Liver (tissue), 9 donors: ENCODE measurements around the gene UCHL3. TPM values are rescaled to one million over a fixed set of nuclear protein-coding genes. Genes with fewer than 3 reads are reported as not detected.

Experiments used
- DNase-seq: peaks from one replicate; pipeline ENCODE4 v3.0.0-alpha.2; 2017; ENCODE audit warnings: low spot score
- H3K27ac ChIP-seq, 2 donors: one replicate each; pipeline ENCODE4 v1.7.0; 2013; ENCODE audit warnings: inconsistent platforms in 2 of 2, low read length in 2 of 2, control low read depth in 1 of 2, low read depth in 1 of 2, mild to moderate bottlenecking in 1 of 2
- H3K27me3 ChIP-seq, 4 donors: one replicate each; pipeline versions ENCODE4 v1.6.1 to v1.7.0; 2013; ENCODE audit warnings: low read length in 3 of 4, inconsistent platforms in 1 of 4, mild to moderate bottlenecking in 1 of 4, moderate library complexity in 1 of 4; ENCODE audit not compliant: control insufficient read depth in 4 of 4, insufficient read depth in 4 of 4
- H3K36me3 ChIP-seq, 4 donors: one replicate each; pipeline versions ENCODE4 v1.6.1 to v1.7.0; 2013; ENCODE audit warnings: low read length in 3 of 4, mild to moderate bottlenecking in 3 of 4, low read depth in 1 of 4, moderate library complexity in 1 of 4; ENCODE audit not compliant: control insufficient read depth in 4 of 4, insufficient read depth in 3 of 4
- H3K4me1 ChIP-seq, 4 donors: one replicate each; pipeline versions ENCODE4 v1.6.1 to v1.7.0; 2013; ENCODE audit warnings: low read length in 3 of 4, mild to moderate bottlenecking in 3 of 4, moderate library complexity in 1 of 4; ENCODE audit not compliant: control insufficient read depth in 4 of 4, insufficient read depth in 4 of 4
- H3K4me3 ChIP-seq, 3 donors: one replicate each; pipeline versions ENCODE4 v1.6.1 to v1.7.0; 2013; ENCODE audit warnings: low read length in 3 of 3, control low read depth in 1 of 3, low read depth in 1 of 3, mild to moderate bottlenecking in 1 of 3
- H3K9ac ChIP-seq, 2 donors: one replicate each; pipeline ENCODE4 v1.7.0; 2013; ENCODE audit warnings: low read length in 2 of 2, mild to moderate bottlenecking in 2 of 2, moderate library complexity in 2 of 2, control low read depth in 1 of 2, low read depth in 1 of 2
- H3K9me3 ChIP-seq, 4 donors: one replicate each; pipeline versions ENCODE4 v1.6.1 to v1.7.0; 2013; ENCODE audit warnings: low read length in 3 of 4; ENCODE audit not compliant: control insufficient read depth in 4 of 4
- ATF3 ChIP-seq: IDR thresholded peaks from 2 replicates; pipeline ENCODE4 v1.6.1; 2016; ENCODE audit warnings: antibody characterized with exemption
- CTCF ChIP-seq: fragments of 150-350 bp; IDR thresholded peaks from 2 replicates; pipeline ENCODE4 v1.5.1; 2017; ENCODE audit warnings: improper control_type of control experiment, low read depth, low read length; ENCODE audit not compliant: missing input control
- EGR1 ChIP-seq, 2 donors: IDR thresholded peaks; 2 replicates each; pipeline ENCODE4 v1.6.1; 2016 to 2018; ENCODE audit warnings: antibody characterized with exemption in 2 of 2, low read depth in 2 of 2
- FOXA1 ChIP-seq: IDR thresholded peaks from 2 replicates; pipeline ENCODE4 v1.6.1; 2016; ENCODE audit warnings: antibody characterized with exemption
- FOXA2 ChIP-seq: IDR thresholded peaks from 2 replicates; pipeline ENCODE4 v1.6.1; 2016; ENCODE audit warnings: antibody characterized with exemption
- GABPA ChIP-seq, 2 donors: IDR thresholded peaks in 1 of 2; conservative IDR thresholded peaks in 1 of 2; 2 replicates each; pipeline ENCODE4 v1.6.1; 2016; ENCODE audit warnings: antibody characterized with exemption in 2 of 2, mild to moderate bottlenecking in 1 of 2, moderate library complexity in 1 of 2
- HNF4A ChIP-seq, 2 donors: conservative IDR thresholded peaks; 2 replicates each; pipeline ENCODE4 v1.6.1; 2016; ENCODE audit warnings: antibody characterized with exemption in 2 of 2, mild to moderate bottlenecking in 2 of 2
- HNF4G ChIP-seq: IDR thresholded peaks from 2 replicates; pipeline ENCODE4 v1.6.1; 2016; ENCODE audit warnings: antibody characterized with exemption
- JUND ChIP-seq, 2 donors: IDR thresholded peaks; 2 replicates each; pipeline ENCODE4 v1.6.1; 2016; ENCODE audit warnings: antibody characterized with exemption in 2 of 2
- MAX ChIP-seq: IDR thresholded peaks from 2 replicates; pipeline ENCODE4 v1.6.1; 2016; ENCODE audit warnings: antibody characterized with exemption
- NR2F2 ChIP-seq: IDR thresholded peaks from 2 replicates; pipeline ENCODE4 v1.6.1; 2016; ENCODE audit warnings: antibody characterized with exemption
- RAD21 ChIP-seq, 2 donors: IDR thresholded peaks; 2 replicates each; pipeline ENCODE4 v1.6.1; 2016; ENCODE audit warnings: antibody characterized with exemption in 2 of 2, mild to moderate bottlenecking in 2 of 2
- REST ChIP-seq: IDR thresholded peaks from 2 replicates; pipeline ENCODE4 v1.6.1; 2016; ENCODE audit warnings: antibody characterized with exemption, mild to moderate bottlenecking
- RXRA ChIP-seq, 2 donors: IDR thresholded peaks; 2 replicates each; pipeline ENCODE4 v1.6.1; 2017 to 2018; ENCODE audit warnings: antibody characterized with exemption in 2 of 2, mild to moderate bottlenecking in 1 of 2
- SP1 ChIP-seq: IDR thresholded peaks from 2 replicates; pipeline ENCODE4 v1.6.1; 2018; ENCODE audit warnings: antibody characterized with exemption, mild to moderate bottlenecking
- TAF1 ChIP-seq: conservative IDR thresholded peaks from 2 replicates; pipeline ENCODE4 v1.6.1; 2016; ENCODE audit warnings: antibody characterized with exemption, mild to moderate bottlenecking
- YY1 ChIP-seq: IDR thresholded peaks from 2 replicates; pipeline ENCODE4 v1.6.1; 2016; ENCODE audit warnings: antibody characterized with exemption, mild to moderate bottlenecking
- ZBTB33 ChIP-seq: IDR thresholded peaks from 2 replicates; pipeline ENCODE4 v1.6.1; 2016; ENCODE audit warnings: antibody characterized with exemption
- WGBS: extraction: QIAGEN DNeasy Blood & Tissue Kit; methylation state at CpG from one replicate; pipeline ENCODE4 v1.1.7; 2013; 5-methylcytosine and 5-hydroxymethylcytosine counted together
- polyA plus RNA-seq, 2 donors: library from polyadenylated mRNA; stranded (reverse) in 1 of 2; unstranded in 1 of 2; fragments of 200-250 nt in 1 of 2; fragments of >200 nt in 1 of 2; fragmentation: Nextera tagmentation in 1 of 2; extraction: Ambion mirVana in 1 of 2; gene quantifications; one replicate each; pipeline versions ENCODE4 v1.2.1 to v1.2.3, GENCODE V29; 2013 to 2015
- total RNA-seq, 2 donors: library from RNA; depleted of rRNA; stranded (reverse); fragments of >200 nt; gene quantifications; one replicate each; pipeline ENCODE4 v1.2.3, GENCODE V29; 2014
- donor health status: healthy.
- donor health status: healthy.
- donor health status: healthy.
- donor health status: healthy.
- donor health status: healthy.

The UCHL3 gene
- total and polyA plus RNA-seq, 4 donors: 13.1 to 55.8 (median 19.7) TPM

- Histone ChIP-seq H3K4me1 (no peaks in the 10 kb centered on the region), H3K27ac (no peak overlapping the region), H3K9me3 (no peaks in the 10 kb centered on the region), H3K9ac (no peak overlapping the region), H3K36me3 (no peaks in the 10 kb centered on the region), H3K4me3 (no peak overlapping the region), H3K27me3 (no peaks in the 10 kb centered on the region)
- WGBS: 94% methylated on average over 3 of the region's 3 CpGs
- no peak for TF ChIP-seq FOXA2
- DNase-seq: no peak
Observed at GRCh38 chr13:75511051-75511625, 38.5 kb upstream of the UCHL3 start.

GRCh38 chr13:75512253-75512652, 37.3 kb upstream of the UCHL3 start:
- 87% methylated on average over 3 of the region's 3 CpGs for WGBS

More at GRCh38 chr13:75512253-75512652, 37.3 kb upstream of the UCHL3 start:
- no peak for DNase-seq
- Histone ChIP-seq H3K27me3 (no peaks in the 10 kb centered on the region), H3K4me3 (no peak overlapping the region), H3K36me3 (no peaks in the 10 kb centered on the region), H3K4me1 (no peaks in the 10 kb centered on the region), H3K27ac (no peak overlapping the region), H3K9me3 (no peaks in the 10 kb centered on the region), H3K9ac (no peak overlapping the region)
- no peak for TF ChIP-seq NR2F2
- TF ChIP-seq CTCF: no peak
- no peak for TF ChIP-seq GABPA (IDR thresholded peaks at IDR 0.05 in 1 of 2, conservative IDR thresholded peaks at IDR 0.05 in 1 of 2)
- TF ChIP-seq REST: no peak
- TF ChIP-seq SP1: no peak
- TF ChIP-seq ZBTB33: no peak
- TF ChIP-seq ATF3: no peak
- TF ChIP-seq YY1: no peak
- no peak for TF ChIP-seq TAF1
- no peak for TF ChIP-seq FOXA2
- no peak for TF ChIP-seq EGR1 (IDR thresholded peaks at IDR 0.05; ENCODE audit: low read depth in 2 of 2)
- TF ChIP-seq HNF4A (conservative IDR thresholded peaks at IDR 0.05): no peak
- TF ChIP-seq MAX: no peak
- TF ChIP-seq JUND (IDR thresholded peaks at IDR 0.05): no peak
- TF ChIP-seq RAD21 (IDR thresholded peaks at IDR 0.05): no peak
- TF ChIP-seq HNF4G: no peak
- no peak for TF ChIP-seq RXRA (IDR thresholded peaks at IDR 0.05)
- TF ChIP-seq FOXA1: no peak
